Tibial nerve (tissue), 4 donors: ENCODE results near the gene ZNF813. TPM values are rescaled to one million over a fixed set of nuclear protein-coding genes. Genes with fewer than 3 reads are reported as not detected.
"Not testable (repeated sequence)": the region's sequence is repeated elsewhere in the genome, so short reads cannot be mapped to it uniquely, and the experiment has no call there.

ENCODE experiments used
- DNase-seq, 2 donors: peaks; one replicate each; pipeline ENCODE4 v3.0.0-alpha.2; 2019; ENCODE audit warnings: low spot score in 2 of 2
- H3K27ac ChIP-seq, 4 donors: fragments of 200-600 bp; sonication (generic) in 3 of 4; one replicate each; pipeline ENCODE4 v1.5.1; 2017 to 2019; ENCODE audit warnings: mild to moderate bottlenecking in 1 of 4
- H3K27me3 ChIP-seq, 2 donors: fragments of 200-600 bp; sonication (generic) in 1 of 2; one replicate each; pipeline versions ENCODE4 v1.5.1 to v1.6.0; 2017 to 2019
- H3K36me3 ChIP-seq, 3 donors: fragments of 200-600 bp; sonication (generic); one replicate each; pipeline ENCODE4 v1.5.1; 2018 to 2019
- H3K4me1 ChIP-seq, 4 donors: fragments of 200-600 bp; sonication (generic) in 3 of 4; one replicate each; pipeline ENCODE4 v1.5.1; 2017 to 2019
- H3K4me3 ChIP-seq, 4 donors: fragments of 200-600 bp; sonication (generic) in 3 of 4; one replicate each; pipeline ENCODE4 v1.5.1; 2017 to 2019; ENCODE audit warnings: mild to moderate bottlenecking in 1 of 4, moderate library complexity in 1 of 4
- H3K9me3 ChIP-seq, 4 donors: fragments of 200-600 bp; sonication (generic) in 3 of 4; one replicate each; pipeline ENCODE4 v1.5.1; 2017 to 2019
- EP300 ChIP-seq, 2 donors: sonication (generic); formaldehyde crosslinking; IDR thresholded peaks; one replicate each; pipeline ENCODE4 v1.6.1; 2017; ENCODE audit warnings: antibody characterized with exemption in 2 of 2, mild to moderate bottlenecking in 1 of 2
- POLR2A ChIP-seq, 2 donors: fragments of 450-650 bp; IDR thresholded peaks; one replicate each; pipeline ENCODE4 v1.6.1; 2017; ENCODE audit warnings: antibody characterized with exemption in 2 of 2, mild to moderate bottlenecking in 2 of 2, moderate library complexity in 2 of 2
- WGBS, 2 donors: methylation state at CpG; one replicate each; pipeline ENCODE4 v1.1.5; 2018; 5-methylcytosine and 5-hydroxymethylcytosine counted together
- total RNA-seq, 4 donors: library from RNA; depleted of rRNA; stranded (reverse); fragments of >200 nt; gene quantifications; one replicate each; pipeline ENCODE4 v1.1.0, GENCODE V29; 2016
- TF ChIP-seq, protein P1 (sequence below), 5 experiments: fragments of 200-600 bp in 3 of 5; fragments of 450-650 bp in 2 of 5; sonication (generic) in 3 of 5; IDR thresholded peaks; one replicate each; pipeline ENCODE4 v1.5.1; 2016 to 2019; ENCODE audit warnings: antibody characterized with exemption in 5 of 5, mild to moderate bottlenecking in 3 of 5, moderate library complexity in 2 of 5

Gene ZNF813
- 1 to 10 TPM; 2.5 to 4.9 (median 3.8) TPM for total RNA-seq

DNA sequence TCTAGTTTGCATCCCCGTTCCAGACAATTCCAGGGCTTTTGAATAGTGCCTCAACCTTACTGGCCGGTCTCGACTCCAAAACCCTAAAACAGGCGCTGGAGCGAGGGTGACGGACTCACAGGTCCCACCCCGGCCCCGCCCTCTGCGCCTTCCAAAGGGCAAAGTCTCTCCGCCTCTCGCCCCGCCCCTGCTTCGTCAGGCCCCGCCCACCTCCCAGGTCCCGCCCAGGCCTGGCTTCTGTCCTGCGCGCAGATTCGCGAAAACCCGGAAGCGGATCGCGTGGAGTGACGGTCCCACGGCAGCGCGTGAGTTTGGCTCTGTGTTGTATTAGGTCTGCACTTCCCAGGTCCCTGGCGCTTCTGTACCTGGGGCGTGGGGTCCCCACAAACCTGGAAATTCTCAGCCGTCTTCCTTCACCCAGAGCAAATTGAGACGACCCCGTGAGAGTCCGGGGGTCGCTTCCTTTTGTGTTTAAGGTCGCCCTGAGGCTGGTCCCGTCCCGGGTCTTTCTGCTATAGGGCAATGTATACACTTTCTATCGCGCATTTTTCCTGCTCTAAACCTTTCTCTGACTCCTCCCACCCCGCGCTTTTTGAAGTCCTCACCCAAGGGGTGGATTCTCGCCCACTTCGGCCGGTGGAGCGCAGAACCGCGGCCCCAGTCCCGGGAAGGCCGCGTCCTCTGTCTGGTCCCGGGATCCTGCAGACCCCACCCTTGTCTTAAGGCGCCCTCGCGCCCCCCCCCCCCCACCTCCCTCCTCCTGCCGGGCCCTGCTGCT is at the start of gene ZNF813:
Gene ZNF813, plus strand, starts transcription at position 249 of the 778 bp plus-strand sequence. CDS start 16,090 bp downstream, outside the sequence.
- Histone ChIP-seq H3K9me3 (peaks cover 0 to 10% (median 0%) of the 10 kb centered on the region in 4 donors), H3K27me3 (peaks cover 0 to 7% of the 10 kb centered on the region in 2 donors), H3K4me3 (peak within 1 kb of the TSS; percentile 56 to 80 (median 69)), H3K36me3 (peaks cover 0 to 25% (median 0%) of the 10 kb centered on the region in 3 donors), H3K27ac (peak within 1 kb of the TSS in 3 of 4 donors; percentile 30 to 82 (median 66)), H3K4me1 (peaks cover 0 to 14% (median 6%) of the 10 kb centered on the region in 4 donors)
- TF ChIP-seq EP300 (IDR thresholded peaks at IDR 0.05) (peak; percentile 31 to 69), POLR2A (IDR thresholded peaks at IDR 0.05) (peak; percentile 34 to 40)
- TF ChIP-seq, protein P1, sequence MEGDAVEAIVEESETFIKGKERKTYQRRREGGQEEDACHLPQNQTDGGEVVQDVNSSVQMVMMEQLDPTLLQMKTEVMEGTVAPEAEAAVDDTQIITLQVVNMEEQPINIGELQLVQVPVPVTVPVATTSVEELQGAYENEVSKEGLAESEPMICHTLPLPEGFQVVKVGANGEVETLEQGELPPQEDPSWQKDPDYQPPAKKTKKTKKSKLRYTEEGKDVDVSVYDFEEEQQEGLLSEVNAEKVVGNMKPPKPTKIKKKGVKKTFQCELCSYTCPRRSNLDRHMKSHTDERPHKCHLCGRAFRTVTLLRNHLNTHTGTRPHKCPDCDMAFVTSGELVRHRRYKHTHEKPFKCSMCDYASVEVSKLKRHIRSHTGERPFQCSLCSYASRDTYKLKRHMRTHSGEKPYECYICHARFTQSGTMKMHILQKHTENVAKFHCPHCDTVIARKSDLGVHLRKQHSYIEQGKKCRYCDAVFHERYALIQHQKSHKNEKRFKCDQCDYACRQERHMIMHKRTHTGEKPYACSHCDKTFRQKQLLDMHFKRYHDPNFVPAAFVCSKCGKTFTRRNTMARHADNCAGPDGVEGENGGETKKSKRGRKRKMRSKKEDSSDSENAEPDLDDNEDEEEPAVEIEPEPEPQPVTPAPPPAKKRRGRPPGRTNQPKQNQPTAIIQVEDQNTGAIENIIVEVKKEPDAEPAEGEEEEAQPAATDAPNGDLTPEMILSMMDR (IDR thresholded peaks at IDR 0.05) = no peak
- peak; percentile 94 to 97 for DNase-seq
- 1% methylated on average over 41 to 49 of the region's 55 CpGs for WGBS, 2 donors

DNA sequence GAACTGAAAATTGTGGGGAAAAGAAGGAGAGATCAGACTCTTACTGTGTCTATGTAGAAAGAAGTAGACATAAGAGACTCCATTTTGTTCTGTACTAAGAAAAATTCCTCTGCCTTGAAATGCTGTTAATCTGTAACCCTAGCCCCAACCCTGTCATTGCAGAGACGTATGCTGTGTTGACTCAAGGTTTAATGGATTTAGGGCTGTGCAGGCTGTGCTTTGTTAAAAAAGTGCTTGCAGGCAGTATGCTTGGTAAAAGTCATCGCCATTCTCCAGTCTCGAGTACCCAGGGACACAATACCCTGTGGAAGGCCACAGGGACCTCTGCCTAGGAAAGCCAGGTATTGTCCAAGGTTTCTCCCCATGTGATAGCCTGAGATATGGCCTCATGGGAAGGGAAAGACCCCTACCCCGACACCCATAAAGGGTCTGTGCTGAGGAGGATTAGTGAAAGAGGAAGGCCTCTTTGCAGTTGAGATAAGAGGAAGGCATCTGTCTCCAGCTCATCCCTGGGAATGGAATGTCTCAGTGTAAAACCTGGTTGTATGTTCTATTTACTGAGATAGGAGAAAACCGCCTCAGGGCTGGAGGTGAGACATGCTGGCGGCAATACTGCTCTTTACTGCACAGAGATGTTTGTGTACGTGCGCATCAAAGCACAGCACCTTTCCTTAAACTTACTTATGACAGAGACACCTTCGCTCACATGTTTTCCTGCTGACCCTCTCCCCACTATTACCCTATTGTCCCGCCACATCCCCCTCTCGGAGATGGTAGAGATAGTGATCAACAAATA is 46.8 kb upstream of the ZNF813 start:
- H3K9me3 ChIP-seq = peaks cover 0 to 12% (median 0%) of the 10 kb centered on the region in 4 donors
- WGBS, 2 donors = 65 to 69% methylated on average over 11 of the region's 11 CpGs

DNA sequence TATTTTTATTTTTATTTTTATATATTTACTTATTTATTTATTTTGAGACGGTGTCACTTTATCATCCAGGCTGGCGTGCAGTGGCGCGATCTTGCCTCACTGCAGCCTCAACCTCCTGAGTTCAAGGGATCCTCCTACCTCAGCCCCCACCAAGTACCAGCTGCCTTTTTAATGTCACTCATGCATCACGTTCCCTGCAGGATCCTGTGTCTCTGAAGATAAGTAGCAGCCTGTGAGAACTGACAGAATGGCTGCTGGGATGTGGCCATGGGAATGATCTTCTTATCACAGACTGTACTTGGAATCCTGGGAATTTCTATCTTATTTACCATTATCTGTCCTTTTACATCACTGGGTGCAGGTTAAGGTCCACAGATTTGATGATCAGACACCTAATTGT is 45.0 kb upstream of the ZNF813 start:
- TF ChIP-seq POLR2A (IDR thresholded peaks at IDR 0.05) (no peak), EP300 (IDR thresholded peaks at IDR 0.05) (no peak)
- TF ChIP-seq, protein P1 (IDR thresholded peaks at IDR 0.05) = no peak

More for the DNA sequence above, 46.8 kb upstream of the ZNF813 start:
- not testable (repeated sequence) for DNase-seq, H3K27me3 ChIP-seq, H3K4me3 ChIP-seq, H3K36me3 ChIP-seq, H3K27ac ChIP-seq, H3K4me1 ChIP-seq

DNA sequence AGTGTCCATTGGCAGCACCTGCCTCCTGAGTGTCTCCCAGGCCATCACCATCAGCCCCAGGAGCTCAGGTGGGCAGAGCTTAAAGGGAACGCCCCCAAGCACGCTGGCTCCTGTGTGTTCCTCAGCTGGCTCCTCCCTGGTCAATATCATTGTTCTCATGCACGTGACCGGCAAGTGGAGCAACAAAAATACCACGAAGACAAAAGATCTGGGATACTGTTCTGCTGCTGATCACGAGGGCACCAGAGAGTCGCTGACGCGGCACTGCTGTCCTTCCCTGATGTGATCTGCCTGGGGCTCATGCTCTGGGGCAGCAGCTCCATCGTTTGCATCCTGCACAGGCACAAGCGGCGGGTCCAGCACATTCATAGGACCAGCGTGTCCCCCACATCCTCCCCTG is 44.5 kb upstream of the ZNF813 start:
- not testable (repeated sequence) for H3K27ac ChIP-seq

More for the DNA sequence above, 45.0 kb upstream of the ZNF813 start:
- no peak overlapping the region for H3K27ac ChIP-seq
- H3K4me3 ChIP-seq = no peak overlapping the region
- peaks cover 0 to 7% (median 0%) of the 10 kb centered on the region in 4 donors for H3K4me1 ChIP-seq
- WGBS, 2 donors = 81 to 87% methylated on average over 5 of the region's 5 CpGs
- no peak for DNase-seq
- H3K36me3 ChIP-seq = no peaks in the 10 kb centered on the region
- H3K27me3 ChIP-seq = no peaks in the 10 kb centered on the region
- H3K9me3 ChIP-seq = peaks cover 0 to 6% (median 0%) of the 10 kb centered on the region in 4 donors

DNA sequence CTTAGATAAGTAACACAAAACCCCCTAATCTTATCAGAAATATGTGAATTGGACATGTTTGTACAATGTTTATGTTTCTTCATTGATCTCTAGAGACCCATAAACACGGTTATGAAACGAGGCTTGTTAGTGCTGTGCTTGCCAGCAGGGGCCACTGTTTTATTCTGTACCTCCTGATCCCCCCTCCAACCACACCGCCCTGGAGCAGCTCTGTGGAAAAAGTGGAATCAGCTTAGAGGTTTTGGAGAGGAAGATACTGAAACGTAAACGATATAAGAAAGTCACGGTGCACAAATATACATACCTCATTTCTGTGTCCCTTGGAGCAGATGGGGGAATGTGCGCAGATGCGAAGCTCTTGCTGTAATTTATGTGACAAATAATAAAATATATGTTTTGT is 43.9 kb upstream of the ZNF813 start:
- not testable (repeated sequence) for H3K27ac ChIP-seq

More for the DNA sequence above, 44.5 kb upstream of the ZNF813 start:
- H3K36me3 ChIP-seq, H3K27me3 ChIP-seq, H3K4me3 ChIP-seq, H3K4me1 ChIP-seq, H3K9me3 ChIP-seq, DNase-seq: not testable (repeated sequence)
- WGBS, 2 donors = 20% methylated on average over 7 of the region's 13 CpGs; no CpG with 5 or more reads in 1 of the 2 donors

DNA sequence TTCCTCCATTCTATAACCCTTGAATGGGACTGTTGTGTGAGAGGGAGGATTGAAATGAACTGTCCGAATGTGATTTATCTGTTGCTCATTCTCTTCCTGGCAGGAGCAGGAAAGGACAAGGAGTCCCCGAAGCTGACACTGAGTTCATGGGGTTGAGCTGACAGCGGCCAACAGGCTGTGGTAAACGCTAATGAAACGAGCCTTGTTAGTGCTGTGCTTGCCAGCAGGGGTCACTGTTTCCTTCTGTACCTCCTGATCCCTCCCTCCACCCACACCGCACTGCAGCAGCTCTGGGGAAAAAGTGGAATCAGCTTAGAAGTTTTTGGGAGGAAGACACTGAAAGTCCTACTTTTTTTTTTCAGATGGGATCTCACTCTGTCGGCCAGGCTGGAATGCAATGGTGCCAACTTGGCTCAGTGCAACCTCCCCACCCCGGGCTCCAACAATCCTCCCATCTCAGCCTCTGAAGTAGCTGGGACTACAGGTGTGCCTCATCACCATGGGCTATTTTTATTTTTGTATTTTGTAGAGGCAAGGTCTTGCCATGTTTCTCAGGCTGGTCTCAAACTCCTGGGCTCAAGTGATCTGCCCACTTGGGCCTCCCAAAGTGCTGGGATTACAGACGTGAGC is 42.5 kb upstream of the ZNF813 start:
- Histone ChIP-seq H3K27me3 (no peaks in the 10 kb centered on the region), H3K4me3 (no peak overlapping the region), H3K36me3 (no peaks in the 10 kb centered on the region), H3K4me1 (peaks cover 0 to 7% (median 0%) of the 10 kb centered on the region in 4 donors), H3K9me3 (no peaks in the 10 kb centered on the region), H3K27ac (no peak overlapping the region)
- peak; percentile 36 to 71 for DNase-seq
- WGBS, 2 donors = 23 to 24% methylated on average over 9 of the region's 9 CpGs
- TF ChIP-seq, protein P1 (IDR thresholded peaks at IDR 0.05) = peak; percentile 66 to 71 (median 70)
- no peak for TF ChIP-seq POLR2A (IDR thresholded peaks at IDR 0.05)
- TF ChIP-seq EP300 (IDR thresholded peaks at IDR 0.05) = peak in 1 of 2 donors; percentile 26

More for the DNA sequence above, 43.9 kb upstream of the ZNF813 start:
- WGBS, 2 donors = 41 to 44% methylated on average over 7 to 8 of the region's 8 CpGs
- not testable (repeated sequence) for H3K36me3 ChIP-seq, H3K27me3 ChIP-seq, H3K4me3 ChIP-seq, H3K9me3 ChIP-seq, DNase-seq, H3K4me1 ChIP-seq
